HG03135 (cell line): ENCODE measurements around the gene EIF4G3.
"Not testable (repeated sequence)": the region's sequence is repeated elsewhere in the genome, so short reads cannot be mapped to it uniquely, and the experiment has no call there.

Experiments used
- ATAC-seq: cut with Tn5 transposase; IDR thresholded peaks from one replicate; pipeline ENCODE4 v1.9.1; 2021; ENCODE audit warnings: mild to moderate bottlenecking, moderate library complexity; ENCODE audit not compliant: unreplicated experiment

The EIF4G3 gene

GRCh38 chr1:20956272-20956671 is 220.4 kb downstream of the EIF4G3 start:
- ATAC-seq, result no peak

DNA sequence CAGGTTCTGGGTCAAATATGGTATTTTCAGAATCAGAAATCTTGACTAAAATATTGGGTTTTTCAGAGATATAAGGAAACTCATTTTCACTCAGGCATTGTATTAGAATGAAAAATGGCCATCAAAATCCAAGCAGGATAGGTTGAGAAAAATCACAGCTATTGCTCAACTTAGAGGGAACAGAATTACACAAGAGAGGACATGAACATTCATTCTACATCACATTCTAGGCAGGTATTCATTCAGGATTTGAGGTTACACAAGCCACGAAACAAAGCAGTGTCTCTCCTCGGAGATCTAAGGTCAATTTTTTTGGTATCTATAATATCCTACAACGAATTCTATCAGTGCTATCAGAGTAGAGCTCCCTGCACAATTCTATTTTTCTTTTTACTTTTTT is 226.0 kb downstream of the EIF4G3 start:
- ATAC-seq, result no peak

DNA sequence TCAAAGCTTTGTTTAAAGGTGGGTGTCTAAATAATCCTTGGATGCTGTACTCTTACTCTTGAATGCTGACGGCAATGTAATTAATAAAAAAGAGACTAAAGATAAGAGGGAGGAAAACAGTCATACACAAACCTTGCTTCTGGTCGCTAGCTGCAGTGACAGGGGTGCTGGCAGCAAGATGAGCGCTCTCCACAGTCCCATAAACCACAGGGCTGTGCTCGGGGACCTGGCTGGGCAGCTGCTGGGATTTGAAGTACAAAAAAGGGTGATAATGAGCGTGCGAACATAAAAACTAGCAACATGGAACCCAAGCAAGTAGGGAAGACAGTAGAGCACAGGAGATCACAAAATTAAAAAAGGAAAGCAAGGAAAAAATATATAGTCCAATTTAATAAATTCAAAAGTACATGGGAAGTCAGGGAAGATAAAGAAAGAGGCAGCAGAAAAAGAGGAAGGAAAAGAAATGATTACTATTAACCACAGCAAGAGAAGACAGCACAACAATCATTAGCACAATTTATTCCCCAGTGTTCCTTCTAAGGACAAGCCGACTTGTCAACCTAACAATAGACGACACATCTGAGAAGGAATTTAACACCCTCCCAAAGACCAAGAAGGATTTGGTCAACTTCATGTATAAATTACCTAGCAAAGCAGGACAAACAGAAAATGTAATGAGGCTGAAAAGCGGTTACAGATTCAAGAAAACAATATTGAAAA is 226.7 kb downstream of the EIF4G3 start:
- no peak for ATAC-seq

GRCh38 chr1:20948101-20948500 is 228.6 kb downstream of the EIF4G3 start:
- ATAC-seq, result no peak

DNA sequence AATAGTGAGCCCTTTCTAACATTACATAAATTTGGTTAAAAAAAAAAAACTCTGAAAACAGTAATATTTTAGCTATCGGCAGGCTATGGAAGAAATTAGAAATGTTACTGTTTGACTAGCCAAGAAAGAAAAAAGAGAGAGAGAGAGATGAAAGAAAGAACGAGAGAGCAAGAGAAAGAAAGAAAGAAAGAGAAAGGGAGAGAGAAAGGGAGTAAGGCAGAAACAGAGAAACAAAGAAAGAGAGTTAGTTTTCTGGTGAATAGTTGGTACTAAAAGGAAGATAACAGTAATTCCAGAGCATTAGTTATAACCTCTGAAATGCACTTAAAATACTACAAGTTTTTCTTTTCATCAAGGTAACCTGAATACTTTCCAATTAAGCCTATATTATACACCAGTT is 229.3 kb downstream of the EIF4G3 start:
- ATAC-seq, result no peak

DNA sequence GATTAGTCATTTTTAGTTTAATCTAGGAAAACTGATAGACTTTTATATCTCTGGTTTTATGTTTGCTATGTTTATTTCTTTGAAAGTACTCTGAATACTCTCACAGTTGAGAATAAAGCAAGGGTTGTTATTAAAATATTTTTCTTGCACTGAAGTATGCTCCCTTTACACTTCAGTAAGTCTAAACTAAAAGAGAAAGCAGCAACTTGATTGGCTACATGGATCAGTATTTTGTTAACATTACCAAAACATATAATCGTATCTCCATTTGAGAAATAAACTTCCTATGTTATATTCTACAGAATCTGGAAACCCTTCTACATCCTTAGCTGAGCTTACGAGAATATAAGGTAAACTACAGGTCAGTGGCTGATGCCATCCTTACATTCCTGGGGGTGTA is 240.1 kb downstream of the EIF4G3 start:
- no peak for ATAC-seq

DNA sequence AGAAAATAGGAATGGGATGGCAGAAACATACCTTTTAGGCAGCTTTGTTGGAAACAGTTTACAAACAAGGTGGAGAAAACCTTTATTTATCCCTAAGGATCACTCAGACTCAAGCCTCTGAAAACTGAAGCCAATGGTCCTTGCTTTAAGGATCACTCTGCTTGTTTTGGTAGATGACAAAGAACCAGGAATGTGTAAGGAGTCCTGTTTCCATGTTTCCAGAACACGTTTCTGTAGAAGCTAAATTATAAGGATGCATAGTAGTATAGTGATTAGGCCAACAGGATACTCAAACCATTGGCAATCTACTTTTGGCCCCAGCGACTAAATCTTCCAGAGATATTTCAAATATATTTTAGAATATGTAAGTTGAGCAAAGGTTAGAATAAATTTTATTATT is 240.5 kb downstream of the EIF4G3 start:
- no peak for ATAC-seq

DNA sequence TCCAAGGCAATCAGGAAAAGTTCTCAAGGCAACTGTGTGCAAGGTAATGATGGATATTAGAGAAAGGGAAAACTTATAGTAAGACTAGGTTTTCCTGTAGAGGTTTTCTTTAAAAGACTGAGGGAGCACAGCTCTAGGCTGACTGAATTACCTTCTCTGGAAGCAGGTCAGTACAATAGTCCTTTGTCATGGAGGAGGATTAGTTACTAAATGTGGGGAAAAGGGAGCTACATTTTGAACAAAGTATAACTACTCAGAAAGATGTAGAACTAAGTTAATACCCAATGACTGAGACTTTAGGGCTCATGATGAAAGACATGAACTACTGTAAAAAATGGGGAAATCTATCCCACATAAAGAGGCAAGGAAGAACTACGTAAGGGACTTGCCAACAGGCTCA is 241.0 kb downstream of the EIF4G3 start:
- ATAC-seq, result no peak

GRCh38 chr1:20932437-20932977 is 244.2 kb downstream of the EIF4G3 start:
- ATAC-seq, result no peak

DNA sequence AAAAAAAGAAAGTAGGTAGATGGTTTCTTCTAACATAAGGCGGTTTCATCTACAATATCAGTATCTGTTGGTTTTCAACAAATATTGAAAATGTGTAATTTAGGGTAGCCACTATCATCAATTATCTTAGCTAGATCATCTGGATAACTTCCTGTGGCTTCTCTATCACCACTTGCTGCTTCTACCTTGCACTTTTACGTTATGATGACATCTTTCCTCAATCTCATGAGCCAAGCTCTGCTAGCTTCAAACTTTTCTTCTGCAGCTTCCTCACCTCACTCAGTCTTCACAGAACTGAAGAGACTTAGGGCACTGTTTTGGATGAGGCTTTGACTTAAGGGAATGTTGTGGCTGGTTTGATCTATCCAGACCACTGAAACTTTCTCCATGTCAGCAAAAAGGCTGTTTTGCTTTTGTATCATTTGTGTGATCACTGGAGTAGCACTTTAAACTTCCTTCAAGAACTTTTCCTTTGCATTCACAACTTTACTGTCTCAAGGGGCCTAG is 244.7 kb downstream of the EIF4G3 start:
- no peak for ATAC-seq

DNA sequence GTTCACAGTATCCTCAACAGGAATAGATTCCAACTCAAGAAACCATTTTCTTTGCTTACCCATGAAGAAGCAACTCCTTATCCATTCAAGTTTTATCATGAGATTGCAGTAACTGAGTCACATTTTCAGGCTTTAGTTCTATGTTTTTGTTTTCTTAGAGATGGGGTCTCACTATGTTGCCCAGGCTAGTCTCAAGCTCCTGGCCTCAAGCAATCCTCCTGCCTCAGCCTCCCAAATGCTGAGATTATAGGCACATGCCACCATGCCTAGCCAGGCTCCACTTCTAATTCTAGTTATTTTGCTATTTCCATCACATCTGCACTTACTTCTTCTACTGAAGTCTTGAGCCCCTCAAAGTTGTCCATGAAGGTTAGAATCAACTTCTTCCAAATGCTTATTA is 246.3 kb downstream of the EIF4G3 start:
- no peak for ATAC-seq

GRCh38 chr1:20928146-20928545 is 248.6 kb downstream of the EIF4G3 start:
- no peak for ATAC-seq

GRCh38 chr1:20921285-20921684 is 255.4 kb downstream of the EIF4G3 start:
- ATAC-seq, result no peak

GRCh38 chr1:20913242-20913641 is 263.5 kb downstream of the EIF4G3 start:
- ATAC-seq, result no peak

- ATAC-seq, result not testable (repeated sequence)
Measured at GRCh38 chr1:20907526-20907925, 269.2 kb downstream of the EIF4G3 start.

DNA sequence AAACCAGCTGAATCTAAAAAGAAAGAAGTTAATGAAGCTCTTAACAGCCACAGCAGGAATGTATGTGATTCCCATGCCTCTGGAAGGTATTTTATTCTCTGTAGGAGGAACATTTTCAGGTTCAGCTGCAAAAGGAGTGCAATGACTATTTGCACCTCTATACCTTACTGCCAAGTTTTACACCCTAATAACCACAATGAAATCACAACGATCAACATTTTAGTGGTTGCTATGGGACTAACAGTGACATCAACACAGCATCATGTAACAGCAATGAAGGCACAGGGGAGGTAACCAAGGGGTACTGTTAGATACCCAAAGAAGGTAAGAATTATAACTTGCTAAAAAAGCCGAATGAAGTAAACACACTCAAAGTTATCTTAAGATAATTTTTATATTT is 273.3 kb downstream of the EIF4G3 start:
- ATAC-seq, result no peak

DNA sequence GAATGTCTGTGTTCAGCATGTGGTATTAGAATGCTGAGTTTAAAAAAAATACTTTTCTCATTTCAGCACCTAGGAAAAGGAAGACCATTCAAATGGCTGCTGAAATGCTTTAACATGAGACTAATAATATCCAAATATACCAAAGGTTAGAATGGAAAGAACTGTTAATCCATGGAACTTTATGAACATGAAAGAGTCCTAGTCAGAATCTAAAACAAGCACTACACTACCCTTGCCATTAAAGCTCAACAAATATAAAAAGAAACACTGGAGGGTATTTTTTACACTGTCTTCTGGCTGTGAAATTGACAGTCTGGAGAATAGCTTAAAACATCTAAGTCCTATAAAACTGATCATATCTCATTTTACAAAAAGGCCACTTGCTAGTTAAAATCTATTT is 276.6 kb downstream of the EIF4G3 start:
- ATAC-seq, result no peak

DNA sequence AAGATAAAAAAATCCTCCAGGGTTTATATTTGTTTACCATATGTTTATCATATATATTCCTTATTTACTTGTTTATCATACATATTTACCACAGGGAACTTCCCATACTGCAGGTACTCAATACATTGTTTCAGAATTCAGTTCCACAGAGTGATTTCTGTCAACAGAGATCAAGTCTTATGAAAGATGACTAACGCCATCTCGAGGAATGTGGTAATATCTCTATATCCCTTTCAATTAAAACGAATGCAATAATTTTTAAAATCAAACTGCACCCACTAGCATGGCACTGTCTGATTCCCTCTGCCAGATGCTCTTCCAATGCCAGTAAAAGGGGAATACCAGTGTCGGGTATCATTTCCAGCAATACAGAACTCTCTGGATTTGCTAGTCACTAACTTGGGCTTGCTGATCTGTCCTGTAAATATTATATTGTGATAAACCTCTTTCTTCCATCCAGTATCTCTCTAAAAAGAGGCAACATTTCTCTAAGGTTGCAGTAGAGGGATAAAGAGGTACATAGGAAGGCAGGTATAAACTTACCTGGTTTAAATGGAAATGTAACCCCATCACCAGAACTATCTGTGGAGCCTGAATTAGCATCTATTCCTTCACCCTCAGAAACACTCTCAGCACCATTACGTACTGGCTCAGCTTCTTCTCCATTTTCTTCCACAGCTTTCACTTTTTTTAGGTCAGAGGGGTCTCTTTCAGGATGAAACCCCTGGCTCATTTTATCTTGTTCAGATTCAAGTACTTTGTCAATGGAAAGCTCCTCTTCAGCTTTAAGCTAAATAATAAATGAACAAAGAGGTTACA is 277.3 kb downstream of the EIF4G3 start:
- no peak for ATAC-seq

GRCh38 chr1:20896826-20897225 is 279.9 kb downstream of the EIF4G3 start:
- ATAC-seq, result no peak

DNA sequence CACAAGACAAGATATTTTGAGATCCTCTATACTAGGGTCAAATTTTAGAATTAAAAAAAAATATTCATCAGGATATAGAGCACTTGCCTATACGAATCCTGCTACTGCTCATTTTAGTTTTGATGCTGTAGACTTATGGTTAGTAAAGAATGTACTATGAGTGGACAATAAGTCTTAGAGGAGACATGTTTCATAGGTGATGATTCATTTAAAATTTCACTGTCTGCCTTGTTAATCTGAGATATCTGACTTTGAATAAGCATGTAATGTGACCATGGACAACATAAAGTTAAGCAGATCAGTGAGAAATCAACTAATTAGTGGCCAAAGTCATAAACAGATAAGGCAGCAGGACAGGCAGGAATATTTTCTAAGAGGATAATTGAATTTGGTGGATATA is 282.8 kb downstream of the EIF4G3 start:
- ATAC-seq, result no peak

- ATAC-seq, result no peak
Measured at GRCh38 chr1:20891091-20891490, 285.6 kb downstream of the EIF4G3 start.

- no peak for ATAC-seq
Measured at GRCh38 chr1:20887246-20887645, 289.5 kb downstream of the EIF4G3 start.
